H1 (cell line): ENCODE data around the gene ARHGAP6. TPM values are rescaled to one million over a fixed set of nuclear protein-coding genes. Genes with fewer than 3 reads are reported as not detected.

Experiments
- CTCF ChIA-PET: fragments of 300-600 bp; sonication (Branson Sonifier 250); formaldehyde crosslinking; loops from one replicate; lab custom pipeline; 2021; ENCODE audit not compliant: partially characterized antibody; lab: Charles Lee
- POLR2A ChIA-PET: fragments of 300-600 bp; sonication (Branson Sonifier 250); formaldehyde crosslinking; loops from one replicate; lab custom pipeline; 2021; ENCODE audit warnings: inconsistent platforms; ENCODE audit not compliant: partially characterized antibody; lab: Charles Lee
- DNase-seq, 2 experiments: peaks; one replicate each; pipeline versions ENCODE4 v3.0.0 to v3.0.0-alpha.2; 2010 to 2022; ENCODE audit warnings: low spot score in 2 of 2, low read depth in 1 of 2, mixed read lengths in 1 of 2
- FAIRE-seq: peaks from 2 replicates; lab custom pipeline; 2011; peaks lifted over from hg19 to GRCh38; lab: Jason Lieb, UNC
- H2AFZ ChIP-seq: 2 replicates; pipeline ENCODE4 v1.8.1; 2012; ENCODE audit warnings: low read length, inconsistent platforms
- H2AK5ac ChIP-seq: 2 replicates; pipeline ENCODE4 v1.6.1; 2013; ENCODE audit warnings: low read depth, low read length
- H2BK120ac ChIP-seq: replicated peaks from 2 replicates; pipeline ENCODE3; 2013; ENCODE audit warnings: low read depth, low read length, inconsistent platforms
- H2BK12ac ChIP-seq: 2 replicates; pipeline ENCODE4 v1.6.1; 2013; ENCODE audit warnings: low read depth, low read length
- H2BK15ac ChIP-seq: 2 replicates; pipeline ENCODE4 v1.6.1; 2013; ENCODE audit warnings: low read length
- H2BK20ac ChIP-seq: 2 replicates; pipeline ENCODE4 v1.6.1; 2013; ENCODE audit warnings: low read length
- H2BK5ac ChIP-seq: 2 replicates; pipeline ENCODE4 v1.6.1; 2013; ENCODE audit warnings: low read depth, low read length
- H3K14ac ChIP-seq: 2 replicates; pipeline ENCODE4 v1.6.1; 2013; ENCODE audit warnings: inconsistent platforms; ENCODE audit not compliant: insufficient read length
- H3K18ac ChIP-seq: 2 replicates; pipeline ENCODE4 v1.6.1; 2013; ENCODE audit warnings: low read length; ENCODE audit errors: extremely low read depth
- H3K23ac ChIP-seq: 2 replicates; pipeline ENCODE4 v1.6.1; 2013; ENCODE audit warnings: inconsistent platforms; ENCODE audit not compliant: insufficient read length
- H3K23me2 ChIP-seq: 2 replicates; pipeline ENCODE4 v1.6.1; 2013; ENCODE audit warnings: low read depth, low read length
- H3K27ac ChIP-seq: 2 replicates; pipeline ENCODE4 v1.6.1; 2011; ENCODE audit warnings: low read depth, low read length, inconsistent platforms
- H3K27me3 ChIP-seq, 4 experiments: replicated peaks in 1 of 4; 1 replicate in 1 of 4; 2 replicates in 3 of 4; pipeline versions ENCODE4 v1.6.1 to v1.8.1; 2011 to 2013; ENCODE audit warnings: low read length in 3 of 4, mild to moderate bottlenecking in 3 of 4, inconsistent platforms in 2 of 4, mixed read lengths in 2 of 4, moderate library complexity in 1 of 4; ENCODE audit not compliant: control insufficient read depth in 3 of 4, insufficient read depth in 3 of 4; ENCODE audit errors: extremely low read depth in 1 of 4
- H3K36me3 ChIP-seq, 4 experiments: 2 replicates each; pipeline versions ENCODE4 v1.6.1 to v1.8.1; 2011 to 2013; ENCODE audit warnings: mild to moderate bottlenecking in 4 of 4, low read length in 3 of 4, moderate library complexity in 2 of 4, control low read depth in 1 of 4, inconsistent platforms in 1 of 4; ENCODE audit not compliant: insufficient read depth in 4 of 4, control insufficient read depth in 2 of 4
- H3K4ac ChIP-seq: replicated peaks from 2 replicates; pipeline ENCODE3; 2013; ENCODE audit warnings: low read length, low read depth, mixed read lengths, inconsistent platforms; ENCODE audit not compliant: insufficient read length
- H3K4me1 ChIP-seq, 4 experiments: replicated peaks in 1 of 4; 1 replicate in 1 of 4; 2 replicates in 3 of 4; pipeline versions ENCODE4 v1.6.1 to v1.8.1; 2011 to 2013; ENCODE audit warnings: low read length in 3 of 4, inconsistent platforms in 2 of 4, mixed read lengths in 1 of 4; ENCODE audit not compliant: insufficient read depth in 4 of 4, control insufficient read depth in 3 of 4
- H3K4me2 ChIP-seq, 2 experiments: 2 replicates each; pipeline versions ENCODE4 v1.6.1 to v1.8.1; 2011 to 2013; ENCODE audit warnings: low read depth in 2 of 2, low read length in 2 of 2, control low read depth in 1 of 2, inconsistent platforms in 1 of 2, mild to moderate bottlenecking in 1 of 2; ENCODE audit not compliant: insufficient read depth in 1 of 2
- H3K4me3 ChIP-seq, 4 experiments: fragments of 200-600, 300-600 bp in 1 of 4; sonication (generic), shearing (Covaris generic), sonication (Bioruptor Twin) in 1 of 4; 2 replicates each; pipeline versions ENCODE4 v1.5.1 to v1.8.1; 2011 to 2016; ENCODE audit warnings: low read length in 4 of 4, low read depth in 3 of 4, control low read depth in 2 of 4, inconsistent platforms in 2 of 4, mild to moderate bottlenecking in 2 of 4, mixed read lengths in 1 of 4, moderate library complexity in 1 of 4; ENCODE audit not compliant: insufficient read depth in 2 of 4; ENCODE audit errors: extremely low read depth in 1 of 4
- H3K56ac ChIP-seq: replicated peaks from 2 replicates; pipeline ENCODE3; 2013; ENCODE audit warnings: low read depth, mild to moderate bottlenecking, mixed read lengths, low read length, inconsistent platforms; ENCODE audit not compliant: insufficient read length
- H3K79me1 ChIP-seq: 2 replicates; pipeline ENCODE4 v1.6.1; 2013; ENCODE audit warnings: low read depth, low read length, control low read depth
- H3K79me2 ChIP-seq, 2 experiments: 2 replicates each; pipeline versions ENCODE4 v1.6.1 to v1.8.1; 2012 to 2013; ENCODE audit warnings: low read length in 2 of 2, mild to moderate bottlenecking in 2 of 2, inconsistent platforms in 1 of 2; ENCODE audit not compliant: insufficient read depth in 2 of 2, control insufficient read depth in 1 of 2
- H3K9ac ChIP-seq, 4 experiments: replicated peaks in 1 of 4; 1 replicate in 1 of 4; 2 replicates in 3 of 4; pipeline versions ENCODE4 v1.6.1 to v1.8.1; 2011 to 2013; ENCODE audit warnings: low read depth in 3 of 4, low read length in 3 of 4, control low read depth in 2 of 4, mild to moderate bottlenecking in 2 of 4, moderate library complexity in 2 of 4, inconsistent platforms in 1 of 4; ENCODE audit errors: extremely low read depth in 1 of 4
- H3K9me3 ChIP-seq, 2 experiments: 2 replicates each; pipeline versions ENCODE4 v1.6.1 to v1.8.1; 2012 to 2013; ENCODE audit warnings: mild to moderate bottlenecking in 2 of 2, moderate library complexity in 2 of 2, control low read depth in 1 of 2, inconsistent platforms in 1 of 2, low read depth in 1 of 2, low read length in 1 of 2, mixed read lengths in 1 of 2; ENCODE audit not compliant: insufficient read depth in 2 of 2
- H4K20me1 ChIP-seq, 2 experiments: replicated peaks in 1 of 2; 2 replicates each; pipeline versions ENCODE3 to v1.8.1; 2011 to 2013; ENCODE audit warnings: inconsistent platforms in 2 of 2, low read length in 2 of 2, mild to moderate bottlenecking in 1 of 2; ENCODE audit not compliant: insufficient read depth in 2 of 2, control insufficient read depth in 1 of 2
- H4K5ac ChIP-seq: 2 replicates; pipeline ENCODE4 v1.6.1; 2013; ENCODE audit warnings: low read length, low read depth, mixed read lengths, inconsistent platforms; ENCODE audit not compliant: insufficient read length
- H4K8ac ChIP-seq: 2 replicates; pipeline ENCODE4 v1.8.0; 2013; ENCODE audit warnings: mild to moderate bottlenecking, moderate library complexity, low read length, inconsistent platforms; ENCODE audit not compliant: insufficient read depth; ENCODE audit errors: extremely low read depth
- H4K91ac ChIP-seq: replicated peaks from 2 replicates; pipeline ENCODE3; 2013; ENCODE audit warnings: low read length, mixed read lengths, inconsistent platforms; ENCODE audit not compliant: insufficient read length
- SP2 ChIP-seq: IDR thresholded peaks from 2 replicates; pipeline ENCODE4 v1.6.1; 2012; ENCODE audit warnings: mild to moderate bottlenecking, low read length, inconsistent platforms
- SRF ChIP-seq: IDR thresholded peaks from 2 replicates; pipeline ENCODE4 v1.6.1; 2011; ENCODE audit warnings: mild to moderate bottlenecking, low read depth, low read length, moderate library complexity
- TAF7 ChIP-seq: optimal IDR thresholded peaks from 2 replicates; pipeline ENCODE3; 2011; ENCODE audit warnings: low read depth, mild to moderate bottlenecking, inconsistent platforms, low read length, moderate library complexity, borderline replicate concordance
- WGBS, 2 experiments: shearing (Covaris generic) in 1 of 2; methylation state at CpG; one replicate each; pipeline versions ENCODE4 v1.1.6 to v1.1.7; 2013 to 2015; ENCODE audit warnings: low lambda C conversion rate in 2 of 2, mixed read lengths in 2 of 2, inconsistent platforms in 1 of 2, low coverage in 1 of 2, missing lambda C conversion rate in 1 of 2; ENCODE audit not compliant: insufficient replicate concordance in 2 of 2, insufficient coverage in 1 of 2, insufficient read length in 1 of 2; ENCODE audit errors: extremely low coverage in 1 of 2, missing lambda C conversion rate in 1 of 2; 5-methylcytosine and 5-hydroxymethylcytosine counted together
- polyA plus RNA-seq, 7 experiments: library from polyadenylated mRNA; depleted of rRNA in 3 of 7; stranded (reverse) in 5 of 7; unstranded in 2 of 7; fragments of >200 nt in 5 of 7; fragments of 200-250 nt in 2 of 7; gene quantifications; 1 replicate in 5 of 7; 2 replicates in 1 of 7; 4 replicates in 1 of 7; pipeline versions ENCODE4 v1.2.1 to v1.2.3, GENCODE V29; 2011 to 2013; ENCODE audit warnings: missing spikeins in 2 of 7, mixed read lengths in 2 of 7
- total RNA-seq: library from RNA; stranded (reverse); fragmentation: NEBNext Ultra II Directional; extraction: Animal tissue kit (Norgen Biotek cat#: 25700); gene quantifications from 2 replicates; pipeline ENCODE4 v1.2.1, GENCODE V29; 2021

The ARHGAP6 gene
- total and polyA plus RNA-seq, 2 of the 8 experiments (the other 6 are each of a cell fraction or from before 2014, with no cell fraction given) = 0.35 to 0.82 TPM

GRCh38 chrX:11537141-11537540 lies 128.6 kb downstream of the ARHGAP6 start:
- Histone ChIP-seq H3K14ac (no peak overlapping the region), H3K79me2 (no peaks in the 10 kb centered on the region), H4K8ac (no peak overlapping the region), H3K4me1 (no peaks in the 10 kb centered on the region), H3K4me2 (no peak overlapping the region), H3K9ac (no peak overlapping the region), H2BK120ac (no peak overlapping the region), H2BK12ac (no peak overlapping the region), H3K36me3 (no peaks in the 10 kb centered on the region), H3K79me1 (no peaks in the 10 kb centered on the region), H3K4me3 (no peak overlapping the region), H3K56ac (no peak overlapping the region), H3K4ac (no peak overlapping the region), H3K27ac (no peak overlapping the region), H2AK5ac (no peak overlapping the region), H2AFZ (no peak overlapping the region), H3K9me3 (no peaks in the 10 kb centered on the region), H2BK15ac (no peak overlapping the region), H4K91ac (no peak overlapping the region), H3K27me3 (no peaks in the 10 kb centered on the region; a peak in 3 of 7 replicates), H2BK20ac (no peak overlapping the region), H3K23me2 (no peaks in the 10 kb centered on the region), H4K20me1 (no peaks in the 10 kb centered on the region), H3K23ac (no peak overlapping the region), H4K5ac (no peak overlapping the region), H2BK5ac (no peak overlapping the region), H3K18ac (no peak overlapping the region)
- peak; percentile 42 for FAIRE-seq
- WGBS, 2 experiments = 83% methylated on average over 5 of the region's 5 CpGs; no CpG with 5 or more reads in 1 of the 2 experiments
- POLR2A ChIA-PET = no interaction called here
- DNase-seq = no peak
- CTCF ChIA-PET = interaction anchor here (0.7 to 1.1 kb wide), 2 partner anchors 229 to 233 kb away, joined by 3 read pairs; no protein-coding TSS in a partner anchor
- no peak for TF ChIP-seq SP2
- no peak for TF ChIP-seq SRF
- TF ChIP-seq TAF7 = no peak
